Measurements from ENCODE around the gene ANTXRL. TPM values are rescaled to one million over a fixed set of nuclear protein-coding genes. Genes with fewer than 3 reads are reported as not detected.

ANTXRL gene
- total RNA-seq, 2 experiments from 2014 or later, result not detected

Other genes with a start within 250 kb of the ANTXRL start
- gene MSMB, start 240.7 kb upstream of the ANTXRL start, total RNA-seq, result not detected
- gene ANXA8L1, start 88.8 kb downstream of the ANTXRL start, total RNA-seq, result not detected
- not detected for gene NPY4R, start 179.0 kb downstream of the ANTXRL start, total RNA-seq

Measured in activated CD8-positive, alpha-beta memory T cell treated with anti-CD3 and anti-CD28 coated beads for 36 hours (primary cell).